Activated T-helper 9 cell treated with anti-CD3 and anti-CD28 coated beads, Interleukin-2, amount 50 U/mL, for 16 hours (primary cell): ENCODE data around the gene SMYD4.
A peak's percentile ranks its signal among the peaks of the same experiment; 100 is the strongest.
"Not testable (repeated sequence)": the region's sequence is repeated elsewhere in the genome, so short reads cannot be mapped to it uniquely, and the experiment has no call there.

Experiments used
- DNase-seq: peaks from one replicate; pipeline ENCODE4 v3.0.0-alpha.2; 2020; ENCODE audit warnings: low read depth

SMYD4 gene

DNA sequence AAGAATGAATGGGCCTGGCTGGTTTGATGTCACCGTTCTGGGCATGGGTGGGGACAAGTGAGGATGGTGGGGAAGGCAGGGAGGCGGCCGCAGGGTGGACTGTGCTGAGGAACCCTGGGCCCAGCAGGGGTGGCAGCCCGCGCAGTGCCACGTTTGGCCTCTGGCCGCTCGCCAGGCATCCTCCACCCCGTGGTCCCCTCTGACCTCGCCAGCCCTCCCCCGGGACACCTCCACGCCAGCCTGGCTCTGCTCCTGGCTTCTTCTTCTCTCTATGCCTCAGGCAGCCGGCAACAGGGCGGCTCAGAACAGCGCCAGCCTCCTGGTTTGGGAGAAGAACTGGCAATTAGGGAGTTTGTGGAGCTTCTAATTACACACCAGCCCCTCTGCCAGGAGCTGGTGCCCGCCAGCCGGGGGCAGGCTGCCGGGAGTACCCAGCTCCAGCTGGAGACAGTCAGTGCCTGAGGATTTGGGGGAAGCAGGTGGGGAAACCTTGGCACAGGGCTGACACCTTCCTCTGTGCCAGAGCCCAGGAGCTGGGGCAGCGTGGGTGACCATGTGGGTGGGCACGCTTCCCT is 74.4 kb downstream of the SMYD4 start:
- DNase-seq: no peak

GRCh38 chr17:1754430-1755112 is 75.1 kb downstream of the SMYD4 start:
- DNase-seq: no peak

DNA sequence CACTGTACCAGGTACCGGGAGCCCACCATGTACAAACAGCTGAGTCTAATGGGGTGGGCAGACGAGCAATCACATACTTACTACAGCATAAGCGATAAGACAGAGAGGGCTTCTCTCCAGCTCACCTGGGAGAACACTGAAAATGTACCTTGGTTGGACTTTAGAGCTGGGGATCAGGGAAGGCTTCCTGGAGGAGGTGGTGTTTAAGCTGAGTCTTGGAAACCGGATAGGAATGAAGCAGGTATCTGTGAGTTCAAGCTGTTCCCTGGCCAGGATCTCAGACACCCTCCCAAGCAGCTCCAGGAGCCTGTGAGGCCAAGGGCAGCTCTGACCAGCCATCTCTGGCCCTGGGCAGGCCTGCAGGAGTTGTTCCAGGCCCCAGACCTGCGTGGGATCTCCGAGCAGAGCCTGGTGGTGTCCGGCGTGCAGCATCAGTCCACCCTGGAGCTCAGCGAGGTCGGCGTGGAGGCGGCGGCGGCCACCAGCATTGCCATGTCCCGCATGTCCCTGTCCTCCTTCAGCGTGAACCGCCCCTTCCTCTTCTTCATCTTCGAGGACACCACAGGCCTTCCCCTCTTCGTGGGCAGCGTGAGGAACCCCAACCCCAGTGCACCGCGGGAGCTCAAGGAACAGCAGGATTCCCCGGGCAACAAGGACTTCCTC is 75.8 kb downstream of the SMYD4 start:
- DNase-seq: no peak

GRCh38 chr17:1752425-1753262 is 77.1 kb downstream of the SMYD4 start:
- no peak for DNase-seq

DNA sequence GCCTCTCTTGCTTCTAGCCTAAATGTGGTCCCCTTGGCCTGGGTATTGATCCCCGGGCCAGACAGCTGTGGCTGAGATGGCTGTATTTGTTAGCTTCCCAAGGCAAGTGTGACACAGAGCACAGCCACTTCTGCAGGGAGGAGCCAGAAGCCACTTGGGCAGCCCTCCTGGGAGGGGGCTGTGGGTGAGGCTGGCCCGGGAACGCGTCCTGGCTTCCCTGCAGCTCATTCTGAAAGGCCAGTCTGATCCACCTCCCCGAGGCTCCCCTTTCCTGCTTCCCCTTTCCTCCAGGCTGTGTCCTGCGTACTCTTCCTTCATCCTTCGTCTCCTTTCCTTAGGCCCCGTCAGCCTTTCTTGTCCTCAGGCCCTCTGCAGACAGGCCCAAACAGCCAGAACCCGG is 79.1 kb downstream of the SMYD4 start:
- no peak for DNase-seq

DNA sequence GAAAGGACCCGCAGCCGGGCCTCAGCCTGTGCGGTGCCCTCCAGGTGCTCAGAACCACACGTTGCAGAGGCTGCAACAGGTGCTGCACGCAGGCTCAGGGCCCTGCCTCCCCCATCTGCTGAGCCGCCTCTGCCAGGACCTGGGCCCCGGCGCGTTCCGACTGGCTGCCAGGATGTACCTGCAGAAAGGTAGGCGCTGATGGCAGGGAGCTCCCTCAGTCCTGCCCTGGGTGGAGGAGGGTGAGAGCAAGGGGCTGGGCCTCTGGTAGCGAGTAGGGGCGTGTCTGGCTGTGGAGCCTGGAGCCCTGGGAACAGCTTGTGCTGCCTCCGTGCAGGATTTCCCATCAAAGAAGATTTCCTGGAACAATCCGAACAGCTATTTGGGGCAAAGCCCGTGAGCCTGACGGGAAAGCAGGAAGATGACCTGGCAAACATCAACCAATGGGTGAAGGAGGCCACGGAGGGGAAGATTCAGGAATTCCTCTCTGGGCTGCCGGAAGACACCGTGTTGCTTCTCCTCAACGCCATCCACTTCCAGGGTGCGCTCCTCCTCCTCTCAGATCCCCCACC is 82.6 kb downstream of the SMYD4 start:
- no peak for DNase-seq

GRCh38 chr17:1745513-1746020 is 84.1 kb downstream of the SMYD4 start:
- DNase-seq: no peak

GRCh38 chr17:1744551-1745512 is 84.9 kb downstream of the SMYD4 start:
- DNase-seq: no peak

DNA sequence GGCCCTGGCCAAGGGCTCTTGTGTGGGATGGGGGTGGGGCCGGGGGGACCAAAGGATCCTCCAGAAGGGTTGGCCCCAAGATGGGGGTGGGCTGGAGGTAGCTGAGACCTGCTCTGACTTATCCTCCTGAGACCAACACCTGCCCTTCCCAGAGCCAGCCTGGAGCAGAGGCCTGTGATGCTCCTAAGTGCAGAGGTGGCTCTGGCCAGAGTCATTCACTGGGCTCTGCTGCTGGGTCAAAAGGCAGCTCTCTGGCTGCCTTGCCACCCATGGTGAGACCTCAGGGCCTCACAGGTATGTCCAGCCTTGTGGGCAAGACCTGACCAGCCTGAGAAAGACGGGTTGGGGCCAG is 86.6 kb downstream of the SMYD4 start:
- DNase-seq: no peak

DNA sequence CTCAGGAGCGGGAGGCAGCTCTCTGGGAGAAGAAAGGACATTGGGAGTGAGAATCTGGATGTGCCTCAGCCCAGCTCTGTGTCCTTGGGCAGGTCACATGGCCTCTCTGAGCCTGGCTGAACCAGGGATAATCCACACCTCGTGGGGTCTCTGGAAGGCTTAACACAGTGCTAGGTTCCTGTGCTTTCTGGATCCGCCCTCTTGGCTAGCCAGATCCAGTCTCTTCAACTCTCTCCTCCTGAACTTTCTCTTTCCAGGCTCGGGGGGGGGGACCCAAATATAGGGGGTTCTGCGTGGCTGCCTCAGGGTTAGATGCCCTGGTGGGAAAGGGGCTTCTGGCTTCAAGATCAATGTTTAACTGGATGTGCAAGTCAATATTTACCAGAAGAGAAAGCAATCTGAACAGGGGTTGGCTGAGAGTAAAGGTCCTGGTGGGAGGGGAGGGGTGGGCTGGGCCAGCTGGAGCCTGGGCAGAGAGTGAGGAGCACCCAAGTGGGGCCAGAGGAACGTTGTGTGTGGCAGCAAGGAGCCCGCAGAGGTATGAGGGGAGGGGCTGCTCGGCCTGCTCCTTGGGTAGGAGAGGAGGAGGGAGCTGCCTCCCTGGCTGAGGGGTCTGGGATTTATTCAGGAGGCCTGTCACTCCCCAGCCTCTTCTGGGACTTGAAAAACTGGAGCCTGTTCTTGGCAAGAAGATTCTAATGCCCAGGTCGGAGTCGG is 87.2 kb downstream of the SMYD4 start, which contains the start of gene SERPINF2:
Gene SERPINF2 (plus strand): TSS at position 501 of the 717 bp plus-strand sequence. CDS start 2,125 bp downstream, outside the sequence.
- no peak for DNase-seq

GRCh38 chr17:1741899-1742298 is 87.8 kb downstream of the SMYD4 start:
- DNase-seq: not testable (repeated sequence)

DNA sequence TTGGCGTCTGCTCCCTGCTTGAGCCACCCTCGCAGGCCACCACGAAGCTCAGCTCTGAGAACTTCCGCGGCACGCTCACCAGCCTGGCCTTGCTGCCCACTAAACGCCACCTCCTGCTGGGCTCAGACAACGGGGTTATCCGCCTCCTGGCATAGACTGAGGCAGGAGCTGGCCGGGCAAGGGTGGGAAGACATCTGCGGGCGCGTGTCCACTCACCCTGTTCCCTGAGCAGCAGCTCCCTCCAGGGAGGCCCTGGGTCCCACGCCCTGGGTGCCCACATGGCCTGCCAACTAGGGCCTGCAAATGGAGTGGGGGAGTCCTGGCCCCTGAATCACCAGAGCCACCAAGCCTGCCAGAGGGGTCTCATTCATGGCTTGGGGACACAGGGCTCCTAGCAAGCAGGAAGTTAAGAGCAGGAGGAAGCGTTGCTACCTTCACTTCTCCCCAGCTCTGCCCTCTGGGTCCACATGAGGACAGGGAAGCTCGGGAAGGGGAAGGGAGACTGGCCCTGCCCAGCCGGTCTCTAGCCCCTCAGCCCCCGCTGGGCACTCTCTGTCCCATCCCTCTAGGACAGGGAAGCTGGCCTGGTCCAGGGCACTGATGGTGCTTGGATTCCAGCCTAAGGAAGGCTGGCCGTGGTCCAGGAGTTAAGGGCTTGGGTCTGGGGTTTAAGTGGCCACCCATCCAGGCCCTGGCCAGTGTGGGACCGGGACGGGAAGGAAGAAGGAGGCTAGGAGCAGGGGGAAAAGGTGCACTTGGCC is 92.0 kb downstream of the SMYD4 start:
- DNase-seq: no peak

- DNase-seq: peak; percentile 34
Observed at GRCh38 chr17:1736348-1737281, 93.1 kb downstream of the SMYD4 start.

- no peak for DNase-seq
Observed at GRCh38 chr17:1735834-1736347, 93.8 kb downstream of the SMYD4 start.

- DNase-seq: no peak
Observed at GRCh38 chr17:1735418-1735817, 94.3 kb downstream of the SMYD4 start.

- DNase-seq: no peak
Observed at GRCh38 chr17:1733759-1734158, 95.9 kb downstream of the SMYD4 start.

GRCh38 chr17:1732833-1733321 is 96.8 kb downstream of the SMYD4 start:
- no peak for DNase-seq
